Mesendoderm (in vitro differentiated cells): ENCODE data around the gene ANO4.
A peak's percentile ranks its signal among the peaks of the same experiment; 100 is the strongest.

ENCODE experiments used
- DNase-seq: peaks from one replicate; pipeline ENCODE4 v3.0.0; 2013
- H2AK5ac ChIP-seq: 2 replicates; pipeline ENCODE4 v1.6.1; 2013; ENCODE audit warnings: low read length, inconsistent platforms
- H2BK120ac ChIP-seq: 2 replicates; pipeline ENCODE4 v1.6.1; 2013; ENCODE audit warnings: low read depth, mild to moderate bottlenecking, low read length, moderate library complexity, mixed read lengths
- H2BK15ac ChIP-seq: replicated peaks from 2 replicates; pipeline ENCODE4 v1.6.1; 2013; ENCODE audit warnings: low read depth, mild to moderate bottlenecking, moderate library complexity
- H2BK5ac ChIP-seq: 2 replicates; pipeline ENCODE4 v1.6.1; 2013; ENCODE audit warnings: low read length, inconsistent platforms
- H3K18ac ChIP-seq: 2 replicates; pipeline ENCODE4 v1.6.1; 2013; ENCODE audit warnings: mild to moderate bottlenecking, low read length, mixed read lengths
- H3K23ac ChIP-seq: one replicate; pipeline ENCODE4 v1.6.1; 2013; ENCODE audit warnings: low read length
- H3K27ac ChIP-seq: 2 replicates; pipeline ENCODE4 v1.5.1; 2013; ENCODE audit warnings: low read depth, mild to moderate bottlenecking, inconsistent platforms, low read length, moderate library complexity
- H3K27me3 ChIP-seq: 2 replicates; pipeline ENCODE4 v1.6.1; 2013; ENCODE audit warnings: low read length, control low read depth, mild to moderate bottlenecking, inconsistent platforms; ENCODE audit not compliant: insufficient read depth, poor library complexity
- H3K36me3 ChIP-seq: 2 replicates; pipeline ENCODE4 v1.6.1; 2013; ENCODE audit warnings: low read length, inconsistent platforms; ENCODE audit not compliant: control insufficient read depth, insufficient read depth
- H3K4ac ChIP-seq: one replicate; pipeline ENCODE4 v1.6.1; 2013; ENCODE audit warnings: low read depth, mild to moderate bottlenecking, low read length, moderate library complexity
- H3K4me1 ChIP-seq: 2 replicates; pipeline ENCODE4 v1.6.1; 2013; ENCODE audit warnings: low read depth, low read length, inconsistent platforms; ENCODE audit not compliant: control insufficient read depth
- H3K4me2 ChIP-seq: 2 replicates; pipeline ENCODE4 v1.6.1; 2013; ENCODE audit warnings: low read length
- H3K4me3 ChIP-seq: 2 replicates; pipeline ENCODE4 v1.5.1; 2013; ENCODE audit warnings: mild to moderate bottlenecking, low read length
- H3K56ac ChIP-seq: one replicate; pipeline ENCODE4 v1.6.1; 2013; ENCODE audit warnings: low read length
- H3K79me1 ChIP-seq: 2 replicates; pipeline ENCODE4 v1.6.1; 2013; ENCODE audit warnings: low read length, inconsistent platforms
- H3K79me2 ChIP-seq: 2 replicates; pipeline ENCODE4 v1.6.1; 2013; ENCODE audit warnings: mild to moderate bottlenecking, low read length; ENCODE audit not compliant: control insufficient read depth, insufficient read depth
- H3K9ac ChIP-seq: 2 replicates; pipeline ENCODE4 v1.6.1; 2013; ENCODE audit warnings: low read length, inconsistent platforms
- H4K5ac ChIP-seq: one replicate; pipeline ENCODE4 v1.6.1; 2013; ENCODE audit warnings: low read length
- H4K8ac ChIP-seq: one replicate; pipeline ENCODE4 v1.6.1; 2013; ENCODE audit warnings: low read depth, mild to moderate bottlenecking, control low read depth, low read length, moderate library complexity
- WGBS: extraction: QIAGEN DNeasy Blood & Tissue Kit; methylation state at CpG from one replicate; pipeline ENCODE4 v1.1.7; 2013; ENCODE audit warnings: low lambda C conversion rate, missing lambda C conversion rate; ENCODE audit not compliant: insufficient coverage; ENCODE audit errors: extremely low coverage; 5-methylcytosine and 5-hydroxymethylcytosine counted together

The ANO4 gene

GRCh38 chr12:100758083-100758482 lies 36.5 kb upstream of the ANO4 start:
- no peak overlapping the region for H3K27ac ChIP-seq
- no peak overlapping the region for H2BK5ac ChIP-seq
- H3K4me1 ChIP-seq = no peaks in the 10 kb centered on the region
- H3K36me3 ChIP-seq = no peaks in the 10 kb centered on the region
- no peak overlapping the region for H2AK5ac ChIP-seq
- H3K4me2 ChIP-seq = no peak overlapping the region
- H3K56ac ChIP-seq = no peak overlapping the region
- no peak overlapping the region for H4K5ac ChIP-seq
- WGBS = no CpG with 5 or more reads among the region's 2 CpGs
- no peak overlapping the region for H3K4ac ChIP-seq
- H3K9ac ChIP-seq = no peak overlapping the region
- no peak overlapping the region for H4K8ac ChIP-seq
- H3K27me3 ChIP-seq = no peaks in the 10 kb centered on the region
- no peak overlapping the region for H2BK120ac ChIP-seq
- DNase-seq = no peak
- no peak overlapping the region for H2BK15ac ChIP-seq
- no peaks in the 10 kb centered on the region for H3K79me2 ChIP-seq
- H3K23ac ChIP-seq = no peak overlapping the region
- no peak overlapping the region for H3K18ac ChIP-seq
- H3K79me1 ChIP-seq = no peaks in the 10 kb centered on the region
- H3K4me3 ChIP-seq = no peak overlapping the region

- no peaks in the 10 kb centered on the region for H3K79me2 ChIP-seq
- H3K4me3 ChIP-seq = no peak overlapping the region
- H3K36me3 ChIP-seq = no peaks in the 10 kb centered on the region
- no peak overlapping the region for H3K23ac ChIP-seq
- no peaks in the 10 kb centered on the region for H3K4me1 ChIP-seq
- H2AK5ac ChIP-seq = no peak overlapping the region
- no peak overlapping the region for H3K9ac ChIP-seq
- no peak overlapping the region for H3K56ac ChIP-seq
- DNase-seq = no peak
- H2BK120ac ChIP-seq = no peak overlapping the region
- H3K18ac ChIP-seq = no peak overlapping the region
- H3K4me2 ChIP-seq = no peak overlapping the region
- no peaks in the 10 kb centered on the region for H3K27me3 ChIP-seq
- H3K27ac ChIP-seq = no peak overlapping the region
- H4K5ac ChIP-seq = no peak overlapping the region
- no peak overlapping the region for H2BK5ac ChIP-seq
- H3K4ac ChIP-seq = no peak overlapping the region
- H2BK15ac ChIP-seq = no peak overlapping the region
- H4K8ac ChIP-seq = no peak overlapping the region
- no peaks in the 10 kb centered on the region for H3K79me1 ChIP-seq
Observed at GRCh38 chr12:100767371-100767770, 27.2 kb upstream of the ANO4 start.

GRCh38 chr12:100767950-100768349 lies 26.6 kb upstream of the ANO4 start:
- no peaks in the 10 kb centered on the region for H3K36me3 ChIP-seq
- H3K4me3 ChIP-seq = no peak overlapping the region
- no peak overlapping the region for H2AK5ac ChIP-seq
- no peak overlapping the region for H2BK120ac ChIP-seq
- no peak overlapping the region for H3K23ac ChIP-seq
- no peak overlapping the region for H3K56ac ChIP-seq
- no peak overlapping the region for H3K27ac ChIP-seq
- H3K27me3 ChIP-seq = no peaks in the 10 kb centered on the region
- no peak overlapping the region for H4K5ac ChIP-seq
- no peak overlapping the region for H3K18ac ChIP-seq
- no CpG with 5 or more reads among the region's 2 CpGs for WGBS
- no peak overlapping the region for H3K4me2 ChIP-seq
- no peak overlapping the region for H2BK15ac ChIP-seq
- no peak overlapping the region for H3K9ac ChIP-seq
- no peaks in the 10 kb centered on the region for H3K79me2 ChIP-seq
- DNase-seq = no peak
- no peak overlapping the region for H4K8ac ChIP-seq
- H3K4ac ChIP-seq = no peak overlapping the region
- no peak overlapping the region for H2BK5ac ChIP-seq
- no peaks in the 10 kb centered on the region for H3K79me1 ChIP-seq
- H3K4me1 ChIP-seq = no peaks in the 10 kb centered on the region

GRCh38 chr12:100778967-100779590 lies 15.5 kb upstream of the ANO4 start:
- Histone ChIP-seq H3K4me1 (no peaks in the 10 kb centered on the region), H4K8ac (no peak overlapping the region), H3K23ac (no peak overlapping the region), H4K5ac (no peak overlapping the region), H3K18ac (no peak overlapping the region), H2BK5ac (no peak overlapping the region), H3K9ac (no peak overlapping the region), H3K79me2 (no peaks in the 10 kb centered on the region), H3K4me3 (no peak overlapping the region), H3K4me2 (no peak overlapping the region), H2AK5ac (no peak overlapping the region), H3K27ac (no peak overlapping the region), H2BK15ac (no peak overlapping the region), H3K4ac (no peak overlapping the region), H3K56ac (no peak overlapping the region), H3K36me3 (no peaks in the 10 kb centered on the region), H3K79me1 (no peaks in the 10 kb centered on the region), H3K27me3 (no peaks in the 10 kb centered on the region), H2BK120ac (no peak overlapping the region)
- DNase-seq = no peak
- WGBS = no CpG with 5 or more reads among the region's 1 CpG

GRCh38 chr12:100789146-100789545 lies 5.4 kb upstream of the ANO4 start:
- no peak overlapping the region for H3K9ac ChIP-seq
- H2BK15ac ChIP-seq = no peak overlapping the region
- H3K4ac ChIP-seq = no peak overlapping the region
- H3K23ac ChIP-seq = no peak overlapping the region
- peak overlapping the region; percentile 88 for H2BK120ac ChIP-seq
- peak; percentile 87 for DNase-seq
- no peaks in the 10 kb centered on the region for H3K79me1 ChIP-seq
- no peak overlapping the region for H2BK5ac ChIP-seq
- no peak overlapping the region for H3K27ac ChIP-seq
- H4K8ac ChIP-seq = no peak overlapping the region
- no peak overlapping the region for H3K18ac ChIP-seq
- no peak overlapping the region for H3K4me3 ChIP-seq
- WGBS = no CpG with 5 or more reads among the region's 1 CpG
- no peak overlapping the region for H3K4me2 ChIP-seq
- no peaks in the 10 kb centered on the region for H3K79me2 ChIP-seq
- no peaks in the 10 kb centered on the region for H3K27me3 ChIP-seq
- H3K56ac ChIP-seq = no peak overlapping the region
- H3K36me3 ChIP-seq = no peaks in the 10 kb centered on the region
- H4K5ac ChIP-seq = no peak overlapping the region
- no peak overlapping the region for H2AK5ac ChIP-seq
- H3K4me1 ChIP-seq = peaks cover 6% of the 10 kb centered on the region

GRCh38 chr12:100789975-100790374 lies 4.6 kb upstream of the ANO4 start:
- H3K23ac ChIP-seq = no peak overlapping the region
- no peaks in the 10 kb centered on the region for H3K79me2 ChIP-seq
- WGBS = no CpG with 5 or more reads among the region's 2 CpGs

More at GRCh38 chr12:100789975-100790374, 4.6 kb upstream of the ANO4 start:
- Histone ChIP-seq H2AK5ac (no peak overlapping the region), H4K5ac (no peak overlapping the region), H3K4me2 (no peak overlapping the region), H3K4me1 (peaks cover 8% of the 10 kb centered on the region), H2BK15ac (no peak overlapping the region), H3K27ac (no peak overlapping the region), H3K4ac (no peak overlapping the region), H3K27me3 (no peaks in the 10 kb centered on the region), H4K8ac (no peak overlapping the region), H3K9ac (no peak overlapping the region), H2BK5ac (no peak overlapping the region), H3K18ac (no peak overlapping the region), H3K56ac (no peak overlapping the region), H3K4me3 (no peak overlapping the region), H3K79me1 (no peaks in the 10 kb centered on the region), H3K36me3 (no peaks in the 10 kb centered on the region), H2BK120ac (no peak overlapping the region)
- DNase-seq = no peak
